GM18861 (cell line): ENCODE measurements around the gene DDN.

ENCODE experiments used
- ATAC-seq: cut with Tn5 transposase; IDR thresholded peaks from one replicate; pipeline ENCODE4 v1.9.1; 2021; ENCODE audit not compliant: unreplicated experiment

DDN gene

GRCh38 chr12:48985475-48985897, 13.7 kb downstream of the DDN start:
- ATAC-seq: no peak

GRCh38 chr12:48982397-48983080, 16.6 kb downstream of the DDN start:
- ATAC-seq: no peak

GRCh38 chr12:48981757-48982157, 17.4 kb downstream of the DDN start:
- no peak for ATAC-seq

- no peak for ATAC-seq
These were observed 18.0 kb downstream of the DDN start for GRCh38 chr12:48980953-48981756.

- no peak for ATAC-seq
These were observed 18.7 kb downstream of the DDN start for GRCh38 chr12:48980389-48980952.

- ATAC-seq: no peak
These were observed 19.4 kb downstream of the DDN start for GRCh38 chr12:48979602-48980388.

- ATAC-seq: no peak
These were observed 20.2 kb downstream of the DDN start for GRCh38 chr12:48978741-48979601.

- no peak for ATAC-seq
These were observed 20.9 kb downstream of the DDN start, which contains the start of gene WNT1 for GRCh38 chr12:48978291-48978740. Gene WNT1 (plus strand): TSS chr12:48978322. CDS start chr12:48978651, 329 bp downstream.

GRCh38 chr12:48977290-48978281, 21.6 kb downstream of the DDN start:
- ATAC-seq: no peak

GRCh38 chr12:48973941-48974673, 25.1 kb downstream of the DDN start:
- no peak for ATAC-seq

GRCh38 chr12:48973531-48973930, 25.6 kb downstream of the DDN start:
- ATAC-seq: no peak

GRCh38 chr12:48972952-48973483, 26.2 kb downstream of the DDN start:
- ATAC-seq: no peak

- no peak for ATAC-seq
These were observed 26.8 kb downstream of the DDN start for GRCh38 chr12:48972213-48972951.

- no peak for ATAC-seq
These were observed 28.4 kb downstream of the DDN start for GRCh38 chr12:48970702-48971334.

- ATAC-seq: no peak
These were observed 29.1 kb downstream of the DDN start for GRCh38 chr12:48969833-48970701.
